Left hindlimb (tissue), 1 donor: ENCODE results near the gene PRRG3.
A peak's percentile ranks its signal among the peaks of the same experiment; 100 is the strongest.

Source experiments
- DNase-seq: peaks from one replicate; pipeline ENCODE4 v3.0.0-alpha.2; 2018

PRRG3 gene

GRCh38 chrX:151708821-151709220, 13.6 kb downstream of the PRRG3 start:
- DNase-seq: no peak

- no peak for DNase-seq
Observed at GRCh38 chrX:151710457-151710856, 15.2 kb downstream of the PRRG3 start.

- no peak for DNase-seq
Observed at GRCh38 chrX:151711154-151711553, 15.9 kb downstream of the PRRG3 start.

- no peak for DNase-seq
Observed at GRCh38 chrX:151711787-151712186, 16.5 kb downstream of the PRRG3 start.

GRCh38 chrX:151712253-151712652, 17.0 kb downstream of the PRRG3 start:
- no peak for DNase-seq

GRCh38 chrX:151713849-151714248, 18.6 kb downstream of the PRRG3 start:
- DNase-seq: no peak

- no peak for DNase-seq
Observed at GRCh38 chrX:151714362-151714761, 19.1 kb downstream of the PRRG3 start.

- DNase-seq: no peak
Observed at GRCh38 chrX:151715752-151716151, 20.5 kb downstream of the PRRG3 start, which contains the start of gene FATE1. Gene FATE1, plus strand, starts transcription at chrX:151716035. Its CDS starts 85 bp downstream, at chrX:151716120.

- DNase-seq: peak; percentile 55
Observed at GRCh38 chrX:151722241-151722846, 27.1 kb downstream of the PRRG3 start.

GRCh38 chrX:151723156-151723760, 28.0 kb downstream of the PRRG3 start:
- no peak for DNase-seq

GRCh38 chrX:151724563-151725337, 29.5 kb downstream of the PRRG3 start:
- no peak for DNase-seq

GRCh38 chrX:151725338-151725614, 30.0 kb downstream of the PRRG3 start:
- no peak for DNase-seq

GRCh38 chrX:151726751-151727150, 31.5 kb downstream of the PRRG3 start:
- DNase-seq: no peak

GRCh38 chrX:151727346-151727745, 32.1 kb downstream of the PRRG3 start:
- no peak for DNase-seq

- no peak for DNase-seq
Observed at GRCh38 chrX:151729056-151729725, 33.9 kb downstream of the PRRG3 start.

- DNase-seq: no peak
Observed at GRCh38 chrX:151734446-151734845, 39.2 kb downstream of the PRRG3 start, which contains the start of gene CNGA2. Gene CNGA2, plus strand, starts transcription at chrX:151734746. Its CDS starts 3,738 bp downstream, at chrX:151738484.

GRCh38 chrX:151735219-151735618, 40.0 kb downstream of the PRRG3 start:
- no peak for DNase-seq

- no peak for DNase-seq
Observed at GRCh38 chrX:151736685-151737084, 41.4 kb downstream of the PRRG3 start.

GRCh38 chrX:151737494-151737893, 42.2 kb downstream of the PRRG3 start:
- no peak for DNase-seq

- no peak for DNase-seq
Observed at GRCh38 chrX:151738751-151739150, 43.5 kb downstream of the PRRG3 start.

- no peak for DNase-seq
Observed at GRCh38 chrX:151741606-151742005, 46.3 kb downstream of the PRRG3 start.

GRCh38 chrX:151742311-151742710, 47.1 kb downstream of the PRRG3 start:
- no peak for DNase-seq

- no peak for DNase-seq
Observed at GRCh38 chrX:151743651-151744470, 48.6 kb downstream of the PRRG3 start.
